ENCODE measurements around the gene BTBD2. TPM values are rescaled to one million over a fixed set of nuclear protein-coding genes. Genes with fewer than 3 reads are reported as not detected.

BTBD2 gene
- total and polyA plus RNA-seq, 2 of the 8 experiments (the other 6 are each of a cell fraction or from before 2014, with no cell fraction given), result 91.7 to 92.3 TPM

- Histone ChIP-seq H2BK120ac (replicated peaks; ENCODE audit: low read depth, low read length) (no peak overlapping the region), H2AK5ac (ENCODE audit: low read depth, low read length) (no peak overlapping the region), H3K9ac (replicated peaks in 1 of 4; ENCODE audit: extremely low read depth in 1 of 4, low read depth in 3 of 4, low read length in 3 of 4) (no peak overlapping the region), H3K4me1 (replicated peaks in 1 of 4; ENCODE audit: control insufficient read depth in 3 of 4, insufficient read depth in 4 of 4, low read length in 3 of 4) (no peaks in the 10 kb centered on the region), H2AFZ (ENCODE audit: low read length) (no peak overlapping the region), H4K8ac (ENCODE audit: extremely low read depth, insufficient read depth, low read length) (no peak overlapping the region), H3K4me2 (ENCODE audit: insufficient read depth in 1 of 2, low read depth in 2 of 2, low read length in 2 of 2) (no peak overlapping the region), H3K23me2 (ENCODE audit: low read depth, low read length) (no peaks in the 10 kb centered on the region), H4K5ac (ENCODE audit: insufficient read length, low read depth, low read length) (no peak overlapping the region), H3K27ac (ENCODE audit: low read depth, low read length) (no peak overlapping the region), H3K56ac (replicated peaks; ENCODE audit: insufficient read length, low read depth, low read length) (no peak overlapping the region), H3K23ac (ENCODE audit: insufficient read length) (no peak overlapping the region), H3K9me3 (ENCODE audit: insufficient read depth in 2 of 2, low read depth in 1 of 2, low read length in 1 of 2) (no peaks in the 10 kb centered on the region), H3K4me3 (ENCODE audit: extremely low read depth in 1 of 4, insufficient read depth in 2 of 4, low read depth in 3 of 4, low read length in 4 of 4) (no peak overlapping the region), H4K20me1 (replicated peaks in 1 of 2; ENCODE audit: control insufficient read depth in 1 of 2, insufficient read depth in 2 of 2, low read length in 2 of 2) (peaks cover 17 to 19% of the 10 kb centered on the region in 2 experiments), H3K79me2 (ENCODE audit: control insufficient read depth in 1 of 2, insufficient read depth in 2 of 2, low read length in 2 of 2) (peaks cover 0 to 18% of the 10 kb centered on the region in 2 experiments; a peak in 1 of 4 replicates), H3K27me3 (replicated peaks in 1 of 4; ENCODE audit: control insufficient read depth in 3 of 4, extremely low read depth in 1 of 4, insufficient read depth in 3 of 4, low read length in 3 of 4) (no peaks in the 10 kb centered on the region), H2BK12ac (ENCODE audit: low read depth, low read length) (no peak overlapping the region), H3K79me1 (ENCODE audit: low read depth, low read length) (peaks cover 6% of the 10 kb centered on the region), H2BK20ac (ENCODE audit: low read length) (no peak overlapping the region), H3K36me3 (ENCODE audit: control insufficient read depth in 2 of 4, insufficient read depth in 4 of 4, low read length in 3 of 4) (peaks cover 3 to 45% (median 8%) of the 10 kb centered on the region in 4 experiments; a peak in 7 of 8 replicates), H2BK15ac (ENCODE audit: low read length) (no peak overlapping the region), H3K18ac (ENCODE audit: extremely low read depth, low read length) (no peak overlapping the region), H3K14ac (ENCODE audit: insufficient read length) (no peak overlapping the region), H2BK5ac (ENCODE audit: low read depth, low read length) (no peak overlapping the region), H3K4ac (replicated peaks; ENCODE audit: insufficient read length, low read depth, low read length) (no peak overlapping the region), H4K91ac (replicated peaks; ENCODE audit: insufficient read length, low read length) (no peak overlapping the region)
- FAIRE-seq (no peak), DNase-seq (ENCODE audit: low read depth in 1 of 2, low spot score in 2 of 2) (no peak)
- no peak for TF ChIP-seq SUZ12 (IDR thresholded peaks at IDR 0.05; ENCODE audit: low read length)
- no CpG with 5 or more reads among the region's 43 CpGs for WGBS, 2 experiments (ENCODE audit: extremely low coverage in 1 of 2, insufficient coverage in 1 of 2, insufficient read length in 1 of 2, insufficient replicate concordance in 2 of 2, low coverage in 1 of 2, low lambda C conversion rate in 2 of 2, missing lambda C conversion rate in 1 of 2)
- ChIA-PET CTCF (ENCODE audit: partially characterized antibody) (interaction anchor here (0.6 to 1.3 kb wide), 4 partner anchors 21 to 81 kb away, joined by 3 to 4 read pairs (median 4); no protein-coding TSS in a partner anchor), POLR2A (ENCODE audit: partially characterized antibody) (interaction anchor here (1.0 kb wide), 1 partner anchor 14 kb away, joined by 3 read pairs; no protein-coding TSS in a partner anchor)
Observed at GRCh38 chr19:1979017-1979416, 36.5 kb downstream of the BTBD2 start.
